Gastrocnemius medialis (tissue), 4 donors: ENCODE results near the gene SAMD11. TPM values are rescaled to one million over a fixed set of nuclear protein-coding genes. Genes with fewer than 3 reads are reported as not detected.
A peak's percentile ranks its signal among the peaks of the same experiment; 100 is the strongest.

Source experiments
- ATAC-seq, 2 donors: fragments of 150-250 bp; one replicate each; pipeline ENCODE4 v1.9.1; 2016
- DNase-seq, 2 donors: peaks; one replicate each; pipeline ENCODE4 v3.0.0-alpha.2; 2019
- H3K27ac ChIP-seq, 4 donors: fragments of 200-600 bp; sonication (generic); 1 replicate in 1 of 4; 2 replicates in 3 of 4; pipeline ENCODE4 v1.5.1; 2016 to 2018; ENCODE audit warnings: mild to moderate bottlenecking in 2 of 4, moderate library complexity in 1 of 4
- H3K27me3 ChIP-seq, 3 donors: fragments of 200-600 bp; sonication (generic) in 2 of 3; 1 replicate in 1 of 3; 2 replicates in 2 of 3; pipeline versions ENCODE4 v1.5.1 to v1.6.0; 2016 to 2019; ENCODE audit warnings: mild to moderate bottlenecking in 1 of 3, moderate library complexity in 1 of 3
- H3K36me3 ChIP-seq, 2 donors: fragments of 200-600 bp; sonication (generic) in 1 of 2; one replicate each; pipeline ENCODE4 v1.5.1; 2017 to 2018
- H3K4me1 ChIP-seq, 2 donors: fragments of 200-600 bp; sonication (generic) in 1 of 2; one replicate each; pipeline ENCODE4 v1.5.1; 2016 to 2017; ENCODE audit warnings: mild to moderate bottlenecking in 2 of 2
- H3K4me3 ChIP-seq, 4 donors: fragments of 200-600 bp; sonication (generic) in 3 of 4; 1 replicate in 1 of 4; 2 replicates in 3 of 4; pipeline ENCODE4 v1.5.1; 2016 to 2019; ENCODE audit warnings: mild to moderate bottlenecking in 2 of 4
- H3K9me3 ChIP-seq, 3 donors: fragments of 200-600 bp; sonication (generic) in 2 of 3; 1 replicate in 1 of 3; 2 replicates in 2 of 3; pipeline ENCODE4 v1.5.1; 2016 to 2019
- POLR2A ChIP-seq, 2 donors: fragments of 450-650 bp; IDR thresholded peaks; one replicate each; pipeline ENCODE4 v1.6.1; 2017; ENCODE audit warnings: antibody characterized with exemption in 2 of 2, mild to moderate bottlenecking in 2 of 2, moderate library complexity in 2 of 2
- in situ Hi-C, 4 donors: fragments of 200-750 bp; cut with MboI; loops; one replicate each; pipeline versions ENCODE4 v1.15.0 to v1.8.0; 2017; ENCODE audit warnings: low sequenced_read_pairs in 4 of 4
- intact Hi-C: fragments of 100-400 bp; cut with DNase I; formaldehyde crosslinking; loops from one replicate; pipeline ENCODE4 v1.15.1; 2023; ENCODE audit warnings: low total_unique reads
- total RNA-seq, 4 donors: library from RNA; depleted of rRNA; stranded (reverse); fragments of >200 nt; gene quantifications; one replicate each; pipeline versions ENCODE4 v1.1.0 to v1.2.3, GENCODE V29; 2016
- TF ChIP-seq, protein P1 (sequence below), 5 experiments: fragments of 450-650 bp in 3 of 5; fragments of 200-600 bp in 2 of 5; sonication (generic) in 2 of 5; IDR thresholded peaks in 4 of 5; conservative IDR thresholded peaks in 1 of 5; 1 replicate in 4 of 5; 2 replicates in 1 of 5; pipeline ENCODE4 v1.5.1; 2016 to 2019; ENCODE audit warnings: antibody characterized with exemption in 5 of 5, mild to moderate bottlenecking in 3 of 5, moderate library complexity in 3 of 5

The SAMD11 gene
- total RNA-seq, 4 donors from 2014 or later, result 0.17 to 0.38 TPM; not detected in 2

DNA sequence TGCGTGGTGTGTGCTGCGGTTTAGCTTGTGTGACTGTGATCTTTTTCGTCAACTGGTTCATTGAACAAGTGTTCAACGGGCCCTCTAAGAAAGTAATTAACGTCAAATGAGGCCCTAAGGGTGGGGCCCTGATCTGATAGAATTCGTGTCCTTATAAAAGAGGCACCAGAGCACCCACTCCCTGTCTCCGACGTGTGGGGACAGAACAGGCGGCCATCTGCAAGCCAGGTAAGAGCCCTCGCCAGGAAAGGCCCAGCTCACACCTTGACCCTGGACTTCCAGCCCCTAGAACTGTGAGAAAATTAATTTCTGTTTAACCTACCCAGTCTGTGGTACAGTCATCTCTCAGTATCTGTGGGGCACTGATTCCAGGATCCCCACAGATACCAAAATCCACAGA lies 20.4 kb upstream of the SAMD11 start:
- ATAC-seq, result no peak
- Histone ChIP-seq H3K4me3 (no peak overlapping the region), H3K36me3 (no peaks in the 10 kb centered on the region), H3K9me3 (no peaks in the 10 kb centered on the region), H3K27ac (no peak overlapping the region), H3K4me1 (peaks cover 0 to 4% of the 10 kb centered on the region in 2 donors), H3K27me3 (peaks cover 15 to 30% (median 22%) of the 10 kb centered on the region in 3 donors)
- DNase-seq, result no peak
- in situ Hi-C loops, result no loop called here
- no peak for TF ChIP-seq POLR2A (IDR thresholded peaks at IDR 0.05)
- TF ChIP-seq, protein P1, sequence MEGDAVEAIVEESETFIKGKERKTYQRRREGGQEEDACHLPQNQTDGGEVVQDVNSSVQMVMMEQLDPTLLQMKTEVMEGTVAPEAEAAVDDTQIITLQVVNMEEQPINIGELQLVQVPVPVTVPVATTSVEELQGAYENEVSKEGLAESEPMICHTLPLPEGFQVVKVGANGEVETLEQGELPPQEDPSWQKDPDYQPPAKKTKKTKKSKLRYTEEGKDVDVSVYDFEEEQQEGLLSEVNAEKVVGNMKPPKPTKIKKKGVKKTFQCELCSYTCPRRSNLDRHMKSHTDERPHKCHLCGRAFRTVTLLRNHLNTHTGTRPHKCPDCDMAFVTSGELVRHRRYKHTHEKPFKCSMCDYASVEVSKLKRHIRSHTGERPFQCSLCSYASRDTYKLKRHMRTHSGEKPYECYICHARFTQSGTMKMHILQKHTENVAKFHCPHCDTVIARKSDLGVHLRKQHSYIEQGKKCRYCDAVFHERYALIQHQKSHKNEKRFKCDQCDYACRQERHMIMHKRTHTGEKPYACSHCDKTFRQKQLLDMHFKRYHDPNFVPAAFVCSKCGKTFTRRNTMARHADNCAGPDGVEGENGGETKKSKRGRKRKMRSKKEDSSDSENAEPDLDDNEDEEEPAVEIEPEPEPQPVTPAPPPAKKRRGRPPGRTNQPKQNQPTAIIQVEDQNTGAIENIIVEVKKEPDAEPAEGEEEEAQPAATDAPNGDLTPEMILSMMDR (IDR thresholded peaks at IDR 0.05 in 4 of 5, conservative IDR thresholded peaks at IDR 0.05 in 1 of 5), result no peak
- intact Hi-C loops, result no loop called here

- peaks cover 0 to 4% of the 10 kb centered on the region in 2 donors for H3K4me1 ChIP-seq
- H3K9me3 ChIP-seq, result no peaks in the 10 kb centered on the region
- in situ Hi-C loops (no loop called here), intact Hi-C loops (loop anchor here (1.0 kb wide), 2 partner anchors 18 to 37 kb away; no protein-coding TSS in a partner anchor)
- H3K36me3 ChIP-seq, result no peaks in the 10 kb centered on the region
- ATAC-seq (no peak), DNase-seq (peak in 1 of 2 donors; percentile 9)
- no peak overlapping the region for H3K27ac ChIP-seq
- peaks cover 11 to 30% (median 19%) of the 10 kb centered on the region in 3 donors for H3K27me3 ChIP-seq
- H3K4me3 ChIP-seq, result peak overlapping the region in 3 of 4 donors; percentile 41 to 57 (median 54)
- TF ChIP-seq, protein P1 (IDR thresholded peaks at IDR 0.05 in 4 of 5, conservative IDR thresholded peaks at IDR 0.05 in 1 of 5), result no peak
- no peak for TF ChIP-seq POLR2A (IDR thresholded peaks at IDR 0.05)
These were observed 19.9 kb upstream of the SAMD11 start for GRCh38 chr1:903721-904271.

DNA sequence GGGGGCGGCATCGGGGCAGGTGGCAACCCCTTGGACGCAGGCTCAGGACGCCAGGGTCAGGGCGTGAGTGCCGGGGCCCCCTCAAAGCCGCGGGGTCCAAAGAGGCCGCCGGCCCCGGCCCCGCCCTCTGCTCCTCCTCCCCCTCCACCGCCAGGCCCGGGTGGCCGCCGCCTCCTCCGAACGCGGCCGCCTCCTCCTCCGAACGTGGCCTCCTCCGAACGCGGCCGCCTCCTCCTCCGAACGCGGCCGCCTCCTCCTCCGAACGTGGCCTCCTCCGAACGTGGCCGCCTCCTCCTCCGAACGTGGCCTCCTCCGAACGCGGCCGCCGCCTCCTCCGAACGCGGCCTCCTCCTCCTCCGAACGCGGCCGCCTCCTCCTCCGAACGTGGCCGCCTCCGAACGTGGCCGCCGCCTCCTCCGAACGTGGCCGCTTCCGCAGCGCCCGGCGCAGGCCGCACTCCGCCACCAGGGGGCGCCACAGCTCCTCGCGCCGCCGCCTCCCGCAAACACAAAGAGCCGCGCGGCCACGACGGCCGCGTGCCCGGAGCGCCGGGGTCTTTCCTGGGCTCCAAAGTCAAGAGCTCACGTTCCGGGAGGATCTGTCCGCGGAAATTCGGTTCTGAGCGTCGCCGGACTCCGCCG lies 19.3 kb upstream of the SAMD11 start:
- in situ Hi-C loops, result no loop called here
- intact Hi-C loops, result loop anchor here (1.0 kb wide), 2 partner anchors 17 to 36 kb away; no protein-coding TSS in a partner anchor
- no peaks in the 10 kb centered on the region for H3K36me3 ChIP-seq
- peak overlapping the region; percentile 36 to 57 (median 48) for H3K4me3 ChIP-seq
- ATAC-seq (peak; percentile 82 to 88), DNase-seq (peak in 1 of 2 donors; percentile 56)
- H3K9me3 ChIP-seq, result no peaks in the 10 kb centered on the region
- peaks cover 0 to 4% of the 10 kb centered on the region in 2 donors for H3K4me1 ChIP-seq
- peak overlapping the region in 1 of 4 donors; percentile 48 for H3K27ac ChIP-seq
- H3K27me3 ChIP-seq, result peaks cover 11 to 30% (median 19%) of the 10 kb centered on the region in 3 donors
- TF ChIP-seq, protein P1 (IDR thresholded peaks at IDR 0.05 in 4 of 5, conservative IDR thresholded peaks at IDR 0.05 in 1 of 5), result peak; percentile 73 to 94 (median 91)
- no peak for TF ChIP-seq POLR2A (IDR thresholded peaks at IDR 0.05)

- Histone ChIP-seq H3K27ac (peak overlapping the region in 1 of 4 donors; percentile 48), H3K27me3 (peaks cover 11 to 32% (median 20%) of the 10 kb centered on the region in 3 donors), H3K9me3 (no peaks in the 10 kb centered on the region), H3K4me3 (peak overlapping the region; percentile 26 to 57 (median 33)), H3K36me3 (no peaks in the 10 kb centered on the region), H3K4me1 (peaks cover 0 to 4% of the 10 kb centered on the region in 2 donors)
- DNase-seq (peak in 1 of 2 donors; percentile 26), ATAC-seq (peak in 1 of 2 donors; percentile 17)
- TF ChIP-seq, protein P1 (IDR thresholded peaks at IDR 0.05 in 4 of 5, conservative IDR thresholded peaks at IDR 0.05 in 1 of 5), result no peak
- no peak for TF ChIP-seq POLR2A (IDR thresholded peaks at IDR 0.05)
- intact Hi-C loops, result loop anchor here (5.0 kb wide), 1 partner anchor 57 kb away; the partner anchor contains the start of gene KLHL17
- in situ Hi-C loops, result no loop called here
These were observed 18.5 kb upstream of the SAMD11 start for GRCh38 chr1:905071-905749.
